ENCODE measurements around the gene LIMA1. TPM values are rescaled to one million over a fixed set of nuclear protein-coding genes. Genes with fewer than 3 reads are reported as not detected.
A peak's percentile ranks its signal among the peaks of the same experiment; 100 is the strongest.

Gene LIMA1
- total and polyA plus RNA-seq, 12 donors: 10.6 to 34.4 (median 16.2) TPM

- Histone ChIP-seq H3K27ac (no peak overlapping the region), H3K27me3 (no peaks in the 10 kb centered on the region), H3K4me3 (no peak overlapping the region), H3K4me1 (no peaks in the 10 kb centered on the region), H3K36me3 (peaks cover 0 to 40% (median 0%) of the 10 kb centered on the region in 9 donors), H3K9me3 (no peaks in the 10 kb centered on the region)
- peak in 2 of 8 donors; percentile 17 to 48 for ATAC-seq
- TF ChIP-seq CTCF (IDR thresholded peaks at IDR 0.05): no peak
- 82 to 86% methylated on average over 3 of the region's 3 CpGs for WGBS, 2 donors
- DNase-seq: no peak
- intact Hi-C loops (cut with DNase I): loop anchor here in 2 of 10 donors (10.0 kb wide), 2 partner anchors 50 to 60 kb away; partner anchors contain the start of gene LIMA1 (in 1 of the 2)
These were observed 49.0 kb downstream of the LIMA1 start for GRCh38 chr12:50234347-50234746.

GRCh38 chr12:50232771-50233209, 50.5 kb downstream of the LIMA1 start:
- 91% methylated on average over 9 of the region's 9 CpGs for WGBS, 2 donors
- Histone ChIP-seq H3K27me3 (no peaks in the 10 kb centered on the region), H3K9me3 (no peaks in the 10 kb centered on the region), H3K27ac (no peak overlapping the region), H3K4me3 (no peak overlapping the region), H3K36me3 (peaks cover 0 to 51% (median 0%) of the 10 kb centered on the region in 9 donors), H3K4me1 (no peaks in the 10 kb centered on the region)
- intact Hi-C loops (cut with DNase I): loop anchor here in 2 of 10 donors (10.0 kb wide), 2 partner anchors 52 to 62 kb away; partner anchors contain the start of gene LIMA1 (in 1 of the 2)
- DNase-seq (no peak), ATAC-seq (no peak)
- TF ChIP-seq CTCF (IDR thresholded peaks at IDR 0.05): no peak

- no peak for DNase-seq
- intact Hi-C loops (cut with DNase I): loop anchor here in 2 of 10 donors (10.0 kb wide), 2 partner anchors 53 to 63 kb away; partner anchors contain the start of gene LIMA1 (in 1 of the 2)
- TF ChIP-seq CTCF (IDR thresholded peaks at IDR 0.05): no peak
- no peak for ATAC-seq
- Histone ChIP-seq H3K9me3 (no peaks in the 10 kb centered on the region), H3K27me3 (no peaks in the 10 kb centered on the region), H3K36me3 (peaks cover 0 to 50% (median 0%) of the 10 kb centered on the region in 9 donors), H3K27ac (no peak overlapping the region), H3K4me3 (no peak overlapping the region), H3K4me1 (no peaks in the 10 kb centered on the region)
- 93 to 96% methylated on average over 4 of the region's 4 CpGs for WGBS, 2 donors
These were observed 51.1 kb downstream of the LIMA1 start for GRCh38 chr12:50232206-50232605.

GRCh38 chr12:50231346-50231745, 52.0 kb downstream of the LIMA1 start:
- TF ChIP-seq CTCF (IDR thresholded peaks at IDR 0.05): no peak
- H3K27me3 ChIP-seq: no peaks in the 10 kb centered on the region
- no peak overlapping the region for H3K27ac ChIP-seq
- no peak for DNase-seq
- intact Hi-C loops (cut with DNase I): loop anchor here in 2 of 10 donors (10.0 kb wide), 2 partner anchors 53 to 63 kb away; partner anchors contain the start of gene LIMA1 (in 1 of the 2)
- no peaks in the 10 kb centered on the region for H3K9me3 ChIP-seq
- H3K4me1 ChIP-seq: no peaks in the 10 kb centered on the region
- H3K36me3 ChIP-seq: peaks cover 0 to 42% (median 0%) of the 10 kb centered on the region in 9 donors
- no peak for ATAC-seq
- no peak overlapping the region for H3K4me3 ChIP-seq
